DMS79 treated with DMSO at 0.1 percent for 48 hours (cell line): Measurements from ENCODE around the gene IL6R.
"Not testable (repeated sequence)": the region's sequence is repeated elsewhere in the genome, so short reads cannot be mapped to it uniquely, and the experiment has no call there.

Source experiments
- DNase-seq: peaks from one replicate; lab custom pipeline; 2025; lab: John Stamatoyannopoulos, UW

Gene IL6R

GRCh38 chr1:154483941-154484803, 79.0 kb downstream of the IL6R start:
- DNase-seq = peak; percentile 7

GRCh38 chr1:154485106-154485505, 80.0 kb downstream of the IL6R start:
- DNase-seq = no peak

- no peak for DNase-seq
Observed at GRCh38 chr1:154485910-154486496, 80.9 kb downstream of the IL6R start.

GRCh38 chr1:154486756-154487155, 81.6 kb downstream of the IL6R start:
- DNase-seq = not testable (repeated sequence)

- DNase-seq = no peak
Observed at GRCh38 chr1:154488922-154489321, 83.8 kb downstream of the IL6R start.

- DNase-seq = no peak
Observed at GRCh38 chr1:154489695-154490274, 84.6 kb downstream of the IL6R start.

- no peak for DNase-seq
Observed at GRCh38 chr1:154490317-154490716, 85.2 kb downstream of the IL6R start.

GRCh38 chr1:154492115-154492514, 87.0 kb downstream of the IL6R start:
- no peak for DNase-seq

- DNase-seq = no peak
Observed at GRCh38 chr1:154493276-154493675, 88.1 kb downstream of the IL6R start.

- no peak for DNase-seq
Observed at GRCh38 chr1:154495496-154496273, 90.5 kb downstream of the IL6R start.

GRCh38 chr1:154496383-154496782, 91.2 kb downstream of the IL6R start:
- no peak for DNase-seq

- no peak for DNase-seq
Observed at GRCh38 chr1:154497026-154497806, 92.1 kb downstream of the IL6R start.

GRCh38 chr1:154499446-154499845, 94.3 kb downstream of the IL6R start:
- no peak for DNase-seq

- no peak for DNase-seq
Observed at GRCh38 chr1:154500533-154500932, 95.4 kb downstream of the IL6R start.

- no peak for DNase-seq
Observed at GRCh38 chr1:154501423-154502065, 96.4 kb downstream of the IL6R start.

- DNase-seq = no peak
Observed at GRCh38 chr1:154502066-154502743, 97.1 kb downstream of the IL6R start, which contains the start of the genes SHE and TDRD10. Gene SHE, minus strand, starts transcription at chr1:154502412. Its CDS starts 386 bp downstream, at chr1:154502026. Gene TDRD10, plus strand, starts transcription at chr1:154502219. Its CDS starts 4,685 bp downstream, at chr1:154506904.

GRCh38 chr1:154502744-154503115, 97.6 kb downstream of the IL6R start:
- no peak for DNase-seq

- DNase-seq = no peak
Observed at GRCh38 chr1:154503898-154504297, 98.8 kb downstream of the IL6R start.

GRCh38 chr1:154512760-154513159, 107.6 kb downstream of the IL6R start:
- DNase-seq = no peak

GRCh38 chr1:154514066-154514553, 109.0 kb downstream of the IL6R start:
- no peak for DNase-seq
